ENCODE measurements around the gene ACTG2.
"Not testable (repeated sequence)": the region's sequence is repeated elsewhere in the genome, so short reads cannot be mapped to it uniquely, and the experiment has no call there.

ACTG2 gene

GRCh38 chr2:73897240-73897583, 4.4 kb downstream of the ACTG2 start:
- no peak for DNase-seq (ENCODE audit: low read depth)
- no peak for TF ChIP-seq CTCF (conservative IDR thresholded peaks at IDR 0.05; ENCODE audit: control insufficient read depth, insufficient read depth, low read depth, low read length)
- H3K4me3 ChIP-seq (ENCODE audit: control insufficient read depth, low read depth, low read length): no peak overlapping the region

GRCh38 chr2:73897934-73898333, 5.1 kb downstream of the ACTG2 start:
- no peak overlapping the region for H3K4me3 ChIP-seq (ENCODE audit: control insufficient read depth, low read depth, low read length)
- TF ChIP-seq CTCF (conservative IDR thresholded peaks at IDR 0.05; ENCODE audit: control insufficient read depth, insufficient read depth, low read depth, low read length): no peak
- DNase-seq (ENCODE audit: low read depth): no peak

GRCh38 chr2:73899801-73900336, 7.1 kb downstream of the ACTG2 start:
- DNase-seq (ENCODE audit: low read depth): no peak
- no peak for TF ChIP-seq CTCF (conservative IDR thresholded peaks at IDR 0.05; ENCODE audit: control insufficient read depth, insufficient read depth, low read depth, low read length)
- H3K4me3 ChIP-seq (ENCODE audit: control insufficient read depth, low read depth, low read length): no peak overlapping the region

GRCh38 chr2:73901143-73901542, 8.3 kb downstream of the ACTG2 start:
- DNase-seq (ENCODE audit: low read depth): no peak
- no peak for TF ChIP-seq CTCF (conservative IDR thresholded peaks at IDR 0.05; ENCODE audit: control insufficient read depth, insufficient read depth, low read depth, low read length)
- no peak overlapping the region for H3K4me3 ChIP-seq (ENCODE audit: control insufficient read depth, low read depth, low read length)

- H3K4me3 ChIP-seq (ENCODE audit: control insufficient read depth, low read depth, low read length): no peak overlapping the region
- no peak for DNase-seq (ENCODE audit: low read depth)
- TF ChIP-seq CTCF (conservative IDR thresholded peaks at IDR 0.05; ENCODE audit: control insufficient read depth, insufficient read depth, low read depth, low read length): no peak
Measured at GRCh38 chr2:73902284-73902683, 9.5 kb downstream of the ACTG2 start.

GRCh38 chr2:73903313-73903712, 10.5 kb downstream of the ACTG2 start:
- DNase-seq (ENCODE audit: low read depth): no peak
- H3K4me3 ChIP-seq (ENCODE audit: control insufficient read depth, low read depth, low read length): no peak overlapping the region
- TF ChIP-seq CTCF (conservative IDR thresholded peaks at IDR 0.05; ENCODE audit: control insufficient read depth, insufficient read depth, low read depth, low read length): no peak

- H3K4me3 ChIP-seq (ENCODE audit: control insufficient read depth, low read depth, low read length); DNase-seq (ENCODE audit: low read depth): not testable (repeated sequence)
Measured at GRCh38 chr2:73903949-73904613, 11.3 kb downstream of the ACTG2 start.
